ENCODE measurements around the gene PSMC6. TPM values are rescaled to one million over a fixed set of nuclear protein-coding genes. Genes with fewer than 3 reads are reported as not detected.
A peak's percentile ranks its signal among the peaks of the same experiment; 100 is the strongest.

The PSMC6 gene
- total and polyA plus RNA-seq, 2 of the 13 experiments (the other 11 are each of a cell fraction or from before 2014, with no cell fraction given), result 90.0 to 210 TPM

- no peak for TF ChIP-seq ZNF713 (CRISPR knock-in tag; IDR thresholded peaks at IDR 0.05)
- TF ChIP-seq YEATS4 (CRISPR knock-in tag; IDR thresholded peaks at IDR 0.05; ENCODE audit: borderline replicate concordance), result peak; percentile 30
- TF ChIP-seq NR2C2 (CRISPR knock-in tag; IDR thresholded peaks at IDR 0.05; ENCODE audit: borderline replicate concordance), result peak; percentile 74
- peak; percentile 25; the same call in 1 of the 2 replicates for TF ChIP-seq SNAPC2 (CRISPR knock-in tag; IDR thresholded peaks at IDR 0.05)
- peak; percentile 90 to 96 for TF ChIP-seq POLR2A (IDR thresholded peaks at IDR 0.05; ENCODE audit: insufficient read depth in 1 of 2, low read depth in 2 of 2, low read length in 2 of 2)
- TF ChIP-seq NCOA2 (CRISPR knock-in tag; IDR thresholded peaks at IDR 0.05), result peak; percentile 54; the same call in 1 of the 2 replicates
- TF ChIP-seq HMGXB3 (CRISPR knock-in tag; IDR thresholded peaks at IDR 0.05; ENCODE audit: borderline replicate concordance), result peak; percentile 74
- peak; percentile 65 for TF ChIP-seq ZEB1 (IDR thresholded peaks at IDR 0.05; ENCODE audit: insufficient replicate concordance, low read depth)
- peak; percentile 71 for TF ChIP-seq HDAC1 (CRISPR knock-in tag; IDR thresholded peaks at IDR 0.05)
- TF ChIP-seq ARID5B (CRISPR knock-in tag; IDR thresholded peaks at IDR 0.05), result peak; percentile 20; the same call in 1 of the 2 replicates
- peak; percentile 84; the same call in 1 of the 2 replicates for TF ChIP-seq ZSCAN31 (CRISPR knock-in tag; IDR thresholded peaks at IDR 0.05; ENCODE audit: low read depth)
- TF ChIP-seq ATF2 (CRISPR knock-in tag; IDR thresholded peaks at IDR 0.05), result peak; percentile 41; the same call in 1 of the 2 replicates
- TF ChIP-seq MXI1 (IDR thresholded peaks at IDR 0.05; ENCODE audit: borderline replicate concordance, low read depth, low read length), result peak; percentile 73; the same call in 1 of the 3 replicates
- peak; percentile 33; the same call in 1 of the 2 replicates for TF ChIP-seq HIVEP1 (CRISPR knock-in tag; IDR thresholded peaks at IDR 0.05)
- TF ChIP-seq ZFP91 (CRISPR knock-in tag; IDR thresholded peaks at IDR 0.05; ENCODE audit: borderline replicate concordance), result peak; percentile 56; the same call in 1 of the 2 replicates
Measured at GRCh38 chr14:52706724-52707706, at the start of gene PSMC6 (continued).

All from HepG2 (cell line).